Right atrium auricular region (tissue), 2 donors: ENCODE results near the gene FRMD8. TPM values are rescaled to one million over a fixed set of nuclear protein-coding genes. Genes with fewer than 3 reads are reported as not detected.

ENCODE experiments used
- DNase-seq: peaks from one replicate; pipeline ENCODE4 v3.0.0-alpha.2; 2019; ENCODE audit warnings: low spot score
- H3K27ac ChIP-seq, 2 donors: fragments of 200-600 bp; sonication (generic); 1 replicate in 1 of 2; 2 replicates in 1 of 2; pipeline ENCODE4 v1.5.1; 2016 to 2019
- H3K27me3 ChIP-seq, 2 donors: fragments of 200-600 bp; sonication (generic); one replicate each; pipeline versions ENCODE4 v1.5.1 to v1.6.0; 2017 to 2019
- H3K36me3 ChIP-seq: fragments of 200-600 bp; sonication (generic); one replicate; pipeline ENCODE4 v1.5.1; 2016
- H3K4me1 ChIP-seq, 2 donors: fragments of 200-600 bp; sonication (generic); one replicate each; pipeline versions ENCODE4 v1.5.1 to v1.6.0; 2017 to 2019
- H3K4me3 ChIP-seq, 2 donors: fragments of 200-600 bp; sonication (generic); 1 replicate in 1 of 2; 2 replicates in 1 of 2; pipeline ENCODE4 v1.5.1; 2017 to 2019; ENCODE audit warnings: mild to moderate bottlenecking in 1 of 2, moderate library complexity in 1 of 2
- H3K9me3 ChIP-seq, 2 donors: fragments of 200-600 bp; sonication (generic); one replicate each; pipeline ENCODE4 v1.5.1; 2019
- microRNA counts, 2 donors: library from miRNA; unstranded; fragments of <30 nt; microRNA quantifications; one replicate each; lab custom pipeline; 2016 to 2017
- total RNA-seq, 2 donors: library from RNA; depleted of rRNA; stranded (reverse); fragments of >200 nt; gene quantifications; one replicate each; pipeline ENCODE4 v1.1.0, GENCODE V29; 2016
- TF ChIP-seq, protein P1 (sequence below), 2 donors: fragments of 200-600 bp; sonication (generic); IDR thresholded peaks; one replicate each; pipeline ENCODE4 v1.5.1; 2019; ENCODE audit warnings: antibody characterized with exemption in 2 of 2

FRMD8 gene
- total RNA-seq, 2 donors from 2014 or later: 10.2 to 23.8 TPM

DNA sequence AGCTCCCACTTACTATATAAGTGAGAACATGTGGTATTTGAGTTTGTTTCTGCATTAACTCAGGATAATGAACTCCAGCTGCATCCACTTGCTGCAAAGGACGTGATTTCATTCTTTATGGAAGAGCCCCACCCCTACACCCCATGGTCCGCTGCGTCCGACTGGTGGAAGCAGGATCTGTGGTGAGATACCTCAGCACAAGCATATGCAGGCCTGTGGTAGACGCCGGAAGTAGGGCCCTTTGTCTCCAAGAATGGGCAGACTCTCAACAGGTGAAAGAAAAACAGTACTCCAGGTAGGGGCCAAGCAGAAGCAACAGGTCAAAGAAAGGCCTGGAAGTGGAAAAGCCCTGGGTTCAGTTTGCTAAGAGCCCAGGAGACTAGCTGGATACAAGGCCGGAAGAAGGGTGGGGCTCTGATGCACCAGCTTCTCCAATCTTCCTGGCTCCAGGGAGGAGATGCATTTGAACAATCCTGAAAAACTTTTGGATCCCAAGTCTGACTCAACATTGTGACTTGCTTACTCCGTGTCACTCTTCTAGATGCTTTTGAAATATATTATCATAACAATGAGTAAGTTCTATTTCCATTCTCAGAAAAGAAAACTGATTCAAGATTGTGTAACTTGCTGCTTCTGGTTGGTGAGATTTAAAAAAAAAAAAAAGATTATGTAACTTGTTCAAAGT lies 66.5 kb downstream of the FRMD8 start:
- no peak for DNase-seq
- TF ChIP-seq, protein P1, sequence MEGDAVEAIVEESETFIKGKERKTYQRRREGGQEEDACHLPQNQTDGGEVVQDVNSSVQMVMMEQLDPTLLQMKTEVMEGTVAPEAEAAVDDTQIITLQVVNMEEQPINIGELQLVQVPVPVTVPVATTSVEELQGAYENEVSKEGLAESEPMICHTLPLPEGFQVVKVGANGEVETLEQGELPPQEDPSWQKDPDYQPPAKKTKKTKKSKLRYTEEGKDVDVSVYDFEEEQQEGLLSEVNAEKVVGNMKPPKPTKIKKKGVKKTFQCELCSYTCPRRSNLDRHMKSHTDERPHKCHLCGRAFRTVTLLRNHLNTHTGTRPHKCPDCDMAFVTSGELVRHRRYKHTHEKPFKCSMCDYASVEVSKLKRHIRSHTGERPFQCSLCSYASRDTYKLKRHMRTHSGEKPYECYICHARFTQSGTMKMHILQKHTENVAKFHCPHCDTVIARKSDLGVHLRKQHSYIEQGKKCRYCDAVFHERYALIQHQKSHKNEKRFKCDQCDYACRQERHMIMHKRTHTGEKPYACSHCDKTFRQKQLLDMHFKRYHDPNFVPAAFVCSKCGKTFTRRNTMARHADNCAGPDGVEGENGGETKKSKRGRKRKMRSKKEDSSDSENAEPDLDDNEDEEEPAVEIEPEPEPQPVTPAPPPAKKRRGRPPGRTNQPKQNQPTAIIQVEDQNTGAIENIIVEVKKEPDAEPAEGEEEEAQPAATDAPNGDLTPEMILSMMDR (IDR thresholded peaks at IDR 0.05): no peak
- peak overlapping the region; percentile 92 to 94 for H3K27ac ChIP-seq

DNA sequence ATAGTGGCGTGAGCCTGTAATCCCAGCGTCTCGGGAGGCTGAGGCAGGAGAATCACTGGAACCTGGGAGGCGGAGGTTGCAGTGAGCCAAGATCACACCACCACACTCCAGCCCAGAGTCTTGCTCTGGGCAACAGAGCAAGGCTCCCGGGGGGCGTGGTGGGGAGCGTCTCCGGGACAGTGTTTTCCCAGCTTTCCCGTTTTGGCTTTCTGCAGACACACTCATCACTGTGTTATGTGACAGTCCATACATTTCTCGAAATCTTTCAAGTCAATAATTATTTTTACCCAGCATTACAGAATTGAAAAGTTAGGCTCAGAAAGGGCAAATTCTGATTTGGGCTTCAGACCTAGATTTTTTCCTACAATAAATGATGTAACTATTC lies 67.9 kb downstream of the FRMD8 start:
- Histone ChIP-seq H3K9me3 (no peaks in the 10 kb centered on the region), H3K36me3 (no peaks in the 10 kb centered on the region), H3K27me3 (no peaks in the 10 kb centered on the region), H3K4me3 (peak overlapping the region; percentile 38 to 56), H3K27ac (peak overlapping the region; percentile 92 to 94), H3K4me1 (peaks cover 0 to 25% of the 10 kb centered on the region in 2 donors)
- DNase-seq: no peak
- TF ChIP-seq, protein P1 (IDR thresholded peaks at IDR 0.05): no peak

More for the DNA sequence above, 66.5 kb downstream of the FRMD8 start:
- no peaks in the 10 kb centered on the region for H3K27me3 ChIP-seq
- no peaks in the 10 kb centered on the region for H3K9me3 ChIP-seq
- peaks cover 0 to 25% of the 10 kb centered on the region in 2 donors for H3K4me1 ChIP-seq
- H3K4me3 ChIP-seq: no peak overlapping the region
- H3K36me3 ChIP-seq: no peaks in the 10 kb centered on the region

DNA sequence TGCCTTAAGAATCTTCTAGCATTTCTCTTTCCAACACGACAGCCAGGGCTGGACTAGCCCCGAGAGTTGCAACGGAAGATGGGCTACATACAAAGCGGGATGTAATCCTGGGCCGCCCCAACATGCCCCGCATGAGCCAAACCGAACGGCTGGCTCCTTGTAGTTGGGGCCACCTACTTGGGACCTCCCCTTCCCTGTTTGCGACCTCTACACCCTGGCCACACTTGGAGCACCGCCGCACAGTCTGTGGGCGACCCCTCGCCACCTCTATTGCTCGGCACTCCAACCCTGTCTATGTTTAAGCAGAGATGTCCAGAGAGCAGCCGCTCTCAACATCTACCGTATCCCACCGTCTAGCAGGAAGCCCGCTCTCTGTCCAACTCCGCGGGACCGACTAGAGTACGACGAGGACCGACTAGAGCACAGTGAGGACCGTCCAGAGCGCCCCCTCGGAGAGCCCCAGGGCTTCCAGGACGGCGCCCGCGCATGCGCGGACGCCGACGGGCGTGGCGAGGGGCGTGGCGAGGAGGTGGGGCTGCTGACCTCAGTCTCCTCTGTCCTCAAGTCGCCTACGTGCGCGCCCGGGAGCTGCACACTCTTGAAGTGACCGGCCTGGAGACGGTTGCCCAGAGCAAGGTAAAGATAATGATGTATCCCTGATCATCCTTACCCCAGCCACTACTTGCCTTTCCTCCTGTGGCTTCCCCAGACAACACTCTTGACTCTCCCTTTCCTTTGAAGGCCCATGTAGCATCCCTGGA lies 68.4 kb downstream of the FRMD8 start:
- DNase-seq: peak; percentile 95
- Histone ChIP-seq H3K4me1 (peaks cover 0 to 25% of the 10 kb centered on the region in 2 donors), H3K27me3 (no peaks in the 10 kb centered on the region), H3K4me3 (peak overlapping the region; percentile 38 to 56), H3K9me3 (no peaks in the 10 kb centered on the region), H3K27ac (peak overlapping the region; percentile 92 to 94), H3K36me3 (no peaks in the 10 kb centered on the region)
- TF ChIP-seq, protein P1 (IDR thresholded peaks at IDR 0.05): peak in 1 of 2 donors; percentile 32

DNA sequence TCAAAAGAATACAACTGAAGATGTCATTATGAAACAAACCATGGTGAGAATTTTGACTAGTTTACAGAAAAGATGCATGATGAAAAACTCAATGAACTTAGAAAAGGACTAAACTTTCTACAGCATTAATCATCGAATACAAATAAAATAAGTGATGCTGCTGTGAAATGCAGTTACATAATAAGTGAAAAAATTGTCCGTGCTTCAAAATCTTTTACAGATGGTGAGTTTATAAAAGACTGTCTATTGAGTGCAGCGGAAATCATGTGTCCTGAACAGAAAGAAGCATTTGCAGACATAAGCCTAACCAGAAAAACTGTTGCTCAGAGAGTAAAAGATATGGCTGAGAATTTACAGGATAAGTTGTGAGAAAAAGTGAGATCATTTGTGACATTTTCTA lies 70.0 kb downstream of the FRMD8 start:
- no peak for DNase-seq
- Histone ChIP-seq H3K4me1 (peaks cover 0 to 25% of the 10 kb centered on the region in 2 donors), H3K27me3 (no peaks in the 10 kb centered on the region), H3K27ac (no peak overlapping the region), H3K4me3 (no peak overlapping the region), H3K9me3 (no peaks in the 10 kb centered on the region), H3K36me3 (no peaks in the 10 kb centered on the region)
- TF ChIP-seq, protein P1 (IDR thresholded peaks at IDR 0.05): no peak

DNA sequence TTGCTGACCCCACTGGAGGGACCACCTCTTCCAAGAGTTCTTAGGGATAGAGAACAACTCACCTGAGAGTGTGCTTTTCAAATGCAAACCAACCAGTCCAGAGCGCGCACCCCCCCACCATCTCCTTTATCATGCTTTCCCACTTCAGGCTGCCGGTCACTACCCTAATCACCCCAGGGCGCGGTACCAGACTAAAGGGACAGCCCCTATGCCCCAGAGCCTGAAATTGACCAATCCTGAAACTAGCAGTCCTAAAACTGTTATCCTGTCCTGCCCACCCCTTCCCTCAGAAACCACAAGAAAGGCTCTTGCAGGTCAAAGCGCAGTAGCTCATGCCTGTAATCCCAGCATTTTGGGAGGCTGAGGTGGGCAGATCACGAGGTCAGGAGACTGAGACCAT lies 73.1 kb downstream of the FRMD8 start:
- DNase-seq: no peak
- TF ChIP-seq, protein P1 (IDR thresholded peaks at IDR 0.05): no peak

More for the DNA sequence above, 73.1 kb downstream of the FRMD8 start:
- Histone ChIP-seq H3K27ac (no peak overlapping the region), H3K4me1 (peaks cover 0 to 8% of the 10 kb centered on the region in 2 donors), H3K36me3 (no peaks in the 10 kb centered on the region), H3K4me3 (no peak overlapping the region), H3K27me3 (no peaks in the 10 kb centered on the region), H3K9me3 (no peaks in the 10 kb centered on the region)

MicroRNA genes within 50 kb of the gene (microRNA counts, 767-probe panel; counts per million panel counts)
- microRNA hsa-miR-612 (lab: Ali Mortazavi, UCI): 0 to 1,976 counts per million in 2 donors

Other genes starting within 250 kb of the FRMD8 start
- not detected for gene SPDYC, start 216.4 kb upstream of the FRMD8 start, total RNA-seq
- 10 to 100 TPM; 89.9 to 93.0 TPM for gene CAPN1, start 204.7 kb upstream of the FRMD8 start, total RNA-seq
- gene POLA2, start 124.7 kb upstream of the FRMD8 start, total RNA-seq: 10 to 100 TPM in 1 of 2 donors, 1 to 10 TPM in 1; 4.5 to 12.4 TPM
- 10 to 100 TPM; 14.4 to 31.0 TPM for gene CDC42EP2, start 71.8 kb upstream of the FRMD8 start, total RNA-seq
- 10 to 100 TPM; 46.3 TPM for gene DPF2, start 52.8 kb upstream of the FRMD8 start, total RNA-seq
- gene TIGD3, start 31.9 kb upstream of the FRMD8 start, total RNA-seq: under 1 TPM in 1 of 2 donors, not detected in 1; 0.22 TPM
- 1 to 10 TPM; 2.6 to 3.3 TPM for gene SLC25A45, start 4.0 kb upstream of the FRMD8 start, total RNA-seq
- 10 to 100 TPM; 43.7 to 52.5 TPM for gene NEAT1, start 36.2 kb downstream of the FRMD8 start, total RNA-seq
- gene MALAT1, start 112.4 kb downstream of the FRMD8 start, total RNA-seq: 1,000 to 10,000 TPM; 2,120 to 2,577 TPM
- 10 to 100 TPM; 71.8 to 89.7 TPM for gene SCYL1, start 138.4 kb downstream of the FRMD8 start, total RNA-seq
- gene LTBP3, start 171.7 kb downstream of the FRMD8 start, total RNA-seq: 100 to 1,000 TPM; 114 to 161 TPM
- 10 to 100 TPM; 36.1 to 50.6 TPM for gene ZNRD2, start 183.8 kb downstream of the FRMD8 start, total RNA-seq
- 10 to 100 TPM; 25.7 to 51.0 TPM for gene FAM89B, start 185.9 kb downstream of the FRMD8 start, total RNA-seq
- gene EHBP1L1, start 189.4 kb downstream of the FRMD8 start, total RNA-seq: 10 to 100 TPM; 20.5 to 85.3 TPM
- gene KCNK7, start 209.2 kb downstream of the FRMD8 start, total RNA-seq: under 1 TPM in 1 of 2 donors, not detected in 1; 0.39 TPM
- gene MAP3K11, start 227.6 kb downstream of the FRMD8 start, total RNA-seq: 10 to 100 TPM; 21.1 to 30.5 TPM
- 10 to 100 TPM; 16.1 to 21.8 TPM for gene PCNX3, start 229.1 kb downstream of the FRMD8 start, total RNA-seq